GM18951 (cell line): ENCODE data around the gene RXFP2.

Experiments
- POLR2A ChIP-seq: IDR thresholded peaks from 4 replicates; pipeline ENCODE4 v1.6.1; 2011; ENCODE audit warnings: mild to moderate bottlenecking; ENCODE audit not compliant: insufficient read length, insufficient read depth; ENCODE audit errors: extremely low read depth
- in situ Hi-C: fragments of 300-500 bp; cut with MboI; formaldehyde crosslinking; loops from one replicate; pipeline ENCODE4 v1.12.0; 2022; ENCODE audit warnings: low sequenced_read_pairs, mixed read lengths, inconsistent platforms; ENCODE audit not compliant: unreplicated experiment

The RXFP2 gene

GRCh38 chr13:31814536-31814935 is 75.2 kb downstream of the RXFP2 start:
- in situ Hi-C loops = no loop called here
- TF ChIP-seq POLR2A = no peak

DNA sequence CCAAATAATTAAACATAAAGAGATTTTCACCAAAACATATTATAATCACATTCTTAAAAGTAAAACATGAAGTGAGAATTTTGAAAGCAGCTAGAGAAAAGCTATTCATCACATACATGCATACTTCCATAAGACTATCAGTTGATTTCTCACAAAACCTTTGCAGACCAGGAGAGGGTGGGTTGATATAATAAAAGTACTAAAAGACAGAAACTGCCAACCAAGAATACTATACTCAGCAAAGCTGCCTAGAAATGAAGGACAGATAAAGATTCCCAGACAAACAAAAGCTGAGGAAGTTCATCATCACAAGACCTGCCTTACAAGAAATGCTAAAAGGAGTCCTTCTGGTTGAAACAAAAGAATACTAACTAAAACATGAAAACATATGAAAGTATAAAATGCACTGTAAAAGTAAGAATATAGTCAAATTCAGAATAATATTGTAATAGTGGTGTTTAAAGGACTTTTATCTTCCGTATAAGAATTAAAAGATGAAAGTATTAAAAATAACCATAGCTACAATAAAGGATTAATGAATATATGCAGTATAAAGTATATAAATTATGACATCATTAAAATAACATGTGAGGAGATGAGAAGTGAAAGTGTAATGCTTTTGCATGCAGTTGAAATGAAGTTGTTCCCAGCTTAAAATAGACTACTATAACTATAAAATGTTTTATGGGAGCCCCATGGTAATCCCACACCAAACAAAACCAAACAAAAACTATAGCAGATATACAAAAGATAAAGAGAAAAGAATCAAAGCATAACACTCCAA is 76.2 kb downstream of the RXFP2 start:
- in situ Hi-C loops = no loop called here
- TF ChIP-seq POLR2A = no peak

DNA sequence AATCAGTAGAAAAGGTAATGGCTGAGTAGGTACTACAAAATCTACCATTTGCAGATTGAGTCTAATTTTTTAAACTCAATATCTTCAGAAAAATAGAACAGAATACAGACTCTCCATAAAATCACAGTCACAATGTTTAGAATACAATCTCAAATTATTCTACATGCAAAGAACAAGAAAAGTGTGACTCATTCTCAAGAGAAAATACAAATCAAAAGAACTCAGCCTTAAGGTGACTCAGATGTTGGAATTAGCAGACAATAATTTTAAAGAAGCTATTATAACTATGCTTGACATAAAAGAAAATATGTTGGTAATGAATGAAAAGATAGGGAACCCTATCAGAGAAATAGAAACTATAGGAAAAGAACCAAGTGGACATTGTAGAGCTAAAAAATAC is 78.9 kb downstream of the RXFP2 start:
- in situ Hi-C loops = no loop called here
- no peak for TF ChIP-seq POLR2A

DNA sequence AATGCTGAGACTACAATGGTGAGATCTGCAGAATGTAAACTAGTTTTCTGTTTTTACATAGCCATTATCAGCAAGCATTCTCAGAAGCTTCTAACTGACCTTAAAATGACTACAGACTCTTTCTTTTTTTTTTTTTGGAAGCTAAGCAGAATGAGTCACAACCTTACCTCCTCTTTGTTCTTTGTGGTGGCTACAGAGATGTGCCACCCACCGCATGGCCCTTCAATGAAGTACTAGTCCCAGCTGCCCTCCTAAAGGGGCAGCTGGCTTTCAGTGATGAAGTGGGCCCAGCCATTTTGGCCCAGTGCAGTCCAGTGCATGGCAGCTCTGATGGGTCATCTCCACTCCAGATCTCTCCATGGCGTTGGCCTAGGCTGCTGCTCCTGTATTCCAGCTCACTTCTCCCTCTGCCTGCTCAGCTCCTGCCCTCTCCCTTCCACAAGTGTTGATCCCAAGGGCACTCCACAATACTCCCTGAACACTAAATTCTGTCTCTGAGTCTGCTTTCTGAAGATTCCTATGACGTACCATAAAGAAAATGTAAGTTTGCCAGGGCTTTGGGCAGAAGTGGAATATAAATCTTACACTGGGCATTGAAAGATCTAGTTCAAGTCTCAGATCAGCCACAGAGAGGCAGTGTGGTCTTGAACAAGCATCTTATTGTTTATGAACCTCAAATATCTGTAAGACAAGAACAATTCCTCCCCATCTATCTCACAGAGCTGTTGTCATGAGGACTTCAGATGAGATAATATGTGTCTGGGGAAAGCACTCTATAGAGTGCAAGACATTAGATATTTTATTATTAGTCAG is 85.6 kb downstream of the RXFP2 start:
- in situ Hi-C loops = no loop called here
- TF ChIP-seq POLR2A = no peak

- TF ChIP-seq POLR2A = no peak
- in situ Hi-C loops = no loop called here
Observed at GRCh38 chr13:31826521-31826920, 87.2 kb downstream of the RXFP2 start.

- no peak for TF ChIP-seq POLR2A
- in situ Hi-C loops = no loop called here
Observed at GRCh38 chr13:31827707-31828106, 88.4 kb downstream of the RXFP2 start.

- no peak for TF ChIP-seq POLR2A
- in situ Hi-C loops = no loop called here
Observed at GRCh38 chr13:31835932-31836331, 96.6 kb downstream of the RXFP2 start.

- no peak for TF ChIP-seq POLR2A
- in situ Hi-C loops = no loop called here
Observed at GRCh38 chr13:31843044-31843443, 103.7 kb downstream of the RXFP2 start.

DNA sequence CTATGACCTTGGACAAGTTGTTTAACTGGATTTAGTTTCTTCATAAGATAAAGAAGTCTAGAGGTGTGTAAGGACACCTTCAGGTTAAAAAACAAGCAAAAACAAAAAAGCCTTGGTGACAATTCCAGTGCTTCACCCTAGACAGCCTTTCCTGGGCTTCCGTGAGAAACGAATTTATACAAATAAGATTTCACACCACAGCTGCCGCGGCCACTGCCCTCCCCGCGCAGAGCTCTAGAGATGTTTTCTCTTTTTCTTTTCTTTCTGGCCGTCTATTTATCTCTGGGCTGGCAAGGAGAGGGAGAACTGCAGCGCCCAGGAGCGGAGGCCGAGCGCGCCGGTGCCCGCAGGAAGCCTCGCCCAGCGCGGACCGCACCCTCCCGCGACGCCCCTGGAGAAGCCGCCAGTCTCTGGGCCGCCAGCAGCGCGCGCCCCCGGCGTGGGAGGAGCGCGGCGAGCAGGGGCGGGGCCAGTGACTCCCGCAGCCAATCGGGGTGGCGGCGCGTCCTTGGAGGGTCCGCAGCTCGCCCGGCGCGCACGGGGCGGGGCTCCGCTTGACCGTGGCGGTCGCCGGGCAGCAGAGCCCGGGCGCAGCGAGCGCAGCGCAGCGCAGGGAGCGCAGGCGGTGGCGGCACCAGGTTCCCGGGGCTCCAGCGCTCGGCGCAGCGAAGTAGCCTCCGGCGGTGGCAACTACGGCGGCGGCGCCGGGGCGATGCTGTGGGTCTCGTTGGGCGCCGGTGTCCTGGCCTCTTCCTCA is 107.0 kb downstream of the RXFP2 start:
- in situ Hi-C loops = no loop called here
- no peak for TF ChIP-seq POLR2A

- no peak for TF ChIP-seq POLR2A
- in situ Hi-C loops = no loop called here
Observed at GRCh38 chr13:31846961-31847752, 107.8 kb downstream of the RXFP2 start.

- in situ Hi-C loops = no loop called here
Observed at GRCh38 chr13:31848621-31849020, 109.3 kb downstream of the RXFP2 start.

DNA sequence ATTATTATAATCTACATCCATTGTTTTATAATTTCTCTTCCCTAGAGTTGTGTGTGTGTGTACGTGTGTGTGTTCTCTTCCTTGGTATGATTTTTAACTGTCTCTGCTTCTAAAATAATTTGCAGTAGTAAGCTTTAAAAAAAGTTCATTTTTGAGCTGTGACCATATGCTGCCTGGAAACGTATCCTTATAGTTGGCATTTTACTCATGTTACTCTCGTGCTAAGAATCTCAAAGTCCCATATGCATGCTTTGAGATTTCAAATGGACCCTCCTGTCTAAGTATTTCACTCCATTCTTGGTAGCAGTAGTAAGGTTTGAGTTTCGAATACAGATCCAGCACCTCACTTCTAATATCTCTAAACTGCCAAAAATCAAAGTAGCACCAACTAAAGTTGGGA is 109.9 kb downstream of the RXFP2 start:
- no peak for TF ChIP-seq POLR2A
- in situ Hi-C loops = no loop called here

More at GRCh38 chr13:31848621-31849020, 109.3 kb downstream of the RXFP2 start:
- TF ChIP-seq POLR2A = no peak
